Thymus (tissue), 11 donors: Measurements from ENCODE around the gene NEUROG2. TPM values are rescaled to one million over a fixed set of nuclear protein-coding genes. Genes with fewer than 3 reads are reported as not detected.

ENCODE experiments used
- DNase-seq, 9 donors: peaks; one replicate each; pipeline ENCODE4 v3.0.0-alpha.2; 2013; ENCODE audit warnings: low spot score in 9 of 9, low read depth in 6 of 9, missing footprints in 1 of 9
- H3K27ac ChIP-seq, 2 donors: one replicate each; pipeline ENCODE4 v1.5.1; 2013; ENCODE audit warnings: control low read depth in 1 of 2, low read depth in 1 of 2, low read length in 1 of 2, mild to moderate bottlenecking in 1 of 2, moderate library complexity in 1 of 2
- H3K27me3 ChIP-seq, 2 donors: one replicate each; pipeline ENCODE4 v1.5.1; 2013; ENCODE audit warnings: low read length in 1 of 2; ENCODE audit not compliant: control insufficient read depth in 2 of 2, insufficient read depth in 1 of 2
- H3K36me3 ChIP-seq, 2 donors: one replicate each; pipeline ENCODE4 v1.5.1; 2013; ENCODE audit warnings: low read length in 1 of 2, mild to moderate bottlenecking in 1 of 2, moderate library complexity in 1 of 2; ENCODE audit not compliant: control insufficient read depth in 2 of 2, insufficient read depth in 2 of 2
- H3K4me1 ChIP-seq, 2 donors: one replicate each; pipeline ENCODE4 v1.5.1; 2013; ENCODE audit warnings: low read length in 2 of 2; ENCODE audit not compliant: control insufficient read depth in 2 of 2, insufficient read depth in 2 of 2
- H3K4me3 ChIP-seq, 2 donors: one replicate each; pipeline ENCODE4 v1.5.1; 2013; ENCODE audit warnings: low read length in 2 of 2, control low read depth in 1 of 2, mild to moderate bottlenecking in 1 of 2
- H3K9me3 ChIP-seq, 2 donors: one replicate each; pipeline ENCODE4 v1.5.1; 2013; ENCODE audit warnings: low read length in 1 of 2, mild to moderate bottlenecking in 1 of 2; ENCODE audit not compliant: control insufficient read depth in 2 of 2, insufficient read depth in 1 of 2
- WGBS: extraction: QIAGEN DNeasy Blood & Tissue Kit; methylation state at CpG from one replicate; pipeline ENCODE4 v1.1.7; 2013; 5-methylcytosine and 5-hydroxymethylcytosine counted together
- polyA plus RNA-seq: library from polyadenylated mRNA; stranded (reverse); fragments of 200-250 nt; gene quantifications from one replicate; pipeline ENCODE4 v1.2.3, GENCODE V29; 2013
- total RNA-seq: library from RNA; stranded (reverse); fragments of 120-200 nt; gene quantifications from one replicate; pipeline ENCODE4 v1.2.4, GENCODE V29; 2013
- donor health status: healthy.

The NEUROG2 gene
- total and polyA plus RNA-seq, 2 donors, result 0.02 TPM; not detected in 1

DNA sequence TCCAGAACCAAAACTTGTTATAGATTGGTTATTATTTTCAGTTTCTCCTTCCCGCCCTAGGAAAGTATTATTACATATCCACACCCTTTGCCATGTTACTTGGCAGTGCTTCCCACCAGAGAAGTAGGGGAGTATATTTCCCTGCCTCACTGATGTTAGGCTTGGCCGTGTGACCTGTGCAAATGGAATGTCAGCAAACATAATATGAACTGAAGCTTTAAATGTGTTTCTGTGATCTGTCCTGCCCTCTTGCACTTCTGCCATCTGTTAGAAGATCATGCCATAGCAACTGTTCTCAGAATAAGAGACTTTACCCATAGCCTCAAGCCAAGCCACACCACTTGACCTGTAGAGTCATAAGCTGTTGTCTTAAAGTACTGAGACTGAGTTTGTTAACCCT lies 36.7 kb upstream of the NEUROG2 start:
- H3K9me3 ChIP-seq, result no peaks in the 10 kb centered on the region
- H3K27me3 ChIP-seq, result no peaks in the 10 kb centered on the region
- H3K4me3 ChIP-seq, result no peak overlapping the region
- H3K4me1 ChIP-seq, result no peaks in the 10 kb centered on the region
- H3K36me3 ChIP-seq, result peaks cover 4 to 7% of the 10 kb centered on the region in 2 donors
- 95% methylated on average over 2 of the region's 2 CpGs for WGBS
- no peak for DNase-seq
- H3K27ac ChIP-seq, result no peak overlapping the region

DNA sequence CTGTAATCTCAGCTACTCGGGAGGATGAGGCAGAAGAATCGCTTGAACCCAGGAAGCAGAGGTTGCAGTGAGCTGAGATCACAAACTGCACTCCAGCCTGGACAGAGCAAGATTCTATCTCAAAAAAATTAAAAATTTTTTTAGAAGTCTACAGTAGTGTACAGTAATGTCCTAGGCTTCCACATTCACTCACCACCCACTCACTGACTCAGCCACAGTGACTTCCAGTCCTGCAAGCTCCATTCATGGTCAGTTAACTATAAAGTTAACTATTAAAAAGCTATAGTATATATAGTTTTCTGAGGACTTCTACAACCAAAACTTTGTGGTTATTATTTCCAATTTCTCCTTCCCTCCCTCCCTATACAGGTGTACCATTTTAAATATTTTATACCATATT lies 34.7 kb upstream of the NEUROG2 start:
- DNase-seq, result no peak
- Histone ChIP-seq H3K4me3 (no peak overlapping the region), H3K36me3 (peaks cover 0 to 6% of the 10 kb centered on the region in 2 donors), H3K4me1 (no peaks in the 10 kb centered on the region), H3K27ac (no peak overlapping the region), H3K27me3 (no peaks in the 10 kb centered on the region), H3K9me3 (no peaks in the 10 kb centered on the region)
- 97% methylated on average over 2 of the region's 2 CpGs for WGBS

GRCh38 chr4:112546476-112546875 lies 30.5 kb upstream of the NEUROG2 start:
- 94% methylated on average over 2 of the region's 2 CpGs for WGBS

DNA sequence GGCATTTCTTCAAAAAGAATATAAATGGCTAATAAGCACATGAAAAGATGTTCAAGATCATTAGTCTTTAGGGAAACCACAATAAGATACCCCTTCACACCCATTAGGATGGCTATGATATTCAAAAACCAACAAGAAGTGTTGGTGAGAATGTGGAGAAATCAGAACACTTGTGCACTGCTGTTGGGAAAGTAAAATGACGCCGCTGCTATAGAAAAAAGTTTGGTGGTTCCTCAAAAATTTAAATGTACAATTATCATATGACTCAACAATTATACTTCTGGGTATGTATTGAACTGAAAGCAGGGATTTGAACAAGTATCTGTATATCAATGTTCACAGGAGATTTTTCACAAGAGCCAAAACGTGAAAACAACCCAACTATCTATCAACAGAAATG lies 29.4 kb upstream of the NEUROG2 start:
- 97% methylated on average over 3 of the region's 3 CpGs for WGBS
- DNase-seq, result no peak
- peaks cover 0 to 3% of the 10 kb centered on the region in 2 donors for H3K36me3 ChIP-seq
- H3K27ac ChIP-seq, result no peak overlapping the region
- no peak overlapping the region for H3K4me3 ChIP-seq
- H3K9me3 ChIP-seq, result no peaks in the 10 kb centered on the region
- no peaks in the 10 kb centered on the region for H3K27me3 ChIP-seq
- no peaks in the 10 kb centered on the region for H3K4me1 ChIP-seq

More at GRCh38 chr4:112546476-112546875, 30.5 kb upstream of the NEUROG2 start:
- Histone ChIP-seq H3K27ac (no peak overlapping the region), H3K4me1 (no peaks in the 10 kb centered on the region), H3K9me3 (no peaks in the 10 kb centered on the region), H3K27me3 (no peaks in the 10 kb centered on the region), H3K4me3 (no peak overlapping the region), H3K36me3 (peaks cover 0 to 3% of the 10 kb centered on the region in 2 donors)
- DNase-seq, result no peak

DNA sequence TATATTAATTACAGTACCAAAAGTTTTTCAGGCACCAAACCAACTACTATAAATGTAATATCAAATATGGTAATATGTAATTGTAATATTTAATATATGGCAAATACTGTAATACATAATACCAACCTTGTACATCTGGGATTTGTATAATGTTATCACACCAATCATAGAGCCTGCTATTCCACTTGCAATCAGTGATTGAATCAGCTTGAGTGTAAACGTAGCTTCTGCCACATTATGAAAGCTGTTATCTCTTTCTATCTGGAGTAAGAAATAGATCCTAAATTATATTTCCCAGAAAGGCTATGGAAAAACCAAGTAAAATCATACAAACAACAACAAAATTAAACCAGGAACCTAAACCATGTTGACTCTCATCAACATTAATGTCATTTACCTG lies 24.7 kb upstream of the NEUROG2 start:
- H3K27me3 ChIP-seq, result no peaks in the 10 kb centered on the region
- H3K4me1 ChIP-seq, result no peaks in the 10 kb centered on the region
- no peaks in the 10 kb centered on the region for H3K9me3 ChIP-seq
- H3K36me3 ChIP-seq, result peaks cover 0 to 5% of the 10 kb centered on the region in 2 donors
- WGBS, result 93% methylated on average over 1 of the region's 1 CpG
- H3K4me3 ChIP-seq, result no peak overlapping the region
- no peak for DNase-seq
- no peak overlapping the region for H3K27ac ChIP-seq

DNA sequence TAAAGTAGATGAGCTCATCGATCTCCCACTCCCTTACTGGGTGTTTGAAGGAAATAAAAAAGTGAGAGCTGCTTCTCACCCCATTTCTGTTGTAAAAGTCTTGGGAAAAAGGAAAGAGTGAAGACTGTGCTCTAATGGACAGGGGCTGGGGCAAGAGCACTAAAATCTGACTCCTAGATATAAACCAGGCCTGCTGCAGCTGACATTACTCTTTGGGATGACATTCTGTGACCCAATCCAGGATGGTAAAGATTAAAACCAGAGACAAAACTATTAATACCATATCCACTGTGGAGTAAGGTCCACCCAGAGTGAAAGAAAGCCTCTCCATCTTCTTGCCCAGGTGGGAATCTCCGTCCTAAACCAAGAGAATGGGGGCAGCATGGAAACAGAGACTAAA lies 20.1 kb upstream of the NEUROG2 start:
- Histone ChIP-seq H3K4me3 (no peak overlapping the region), H3K27me3 (peaks cover 0 to 2% of the 10 kb centered on the region in 2 donors), H3K27ac (no peak overlapping the region), H3K9me3 (no peaks in the 10 kb centered on the region), H3K4me1 (no peaks in the 10 kb centered on the region), H3K36me3 (peaks cover 0 to 5% of the 10 kb centered on the region in 2 donors)
- WGBS, result 96% methylated on average over 2 of the region's 2 CpGs
- no peak for DNase-seq

DNA sequence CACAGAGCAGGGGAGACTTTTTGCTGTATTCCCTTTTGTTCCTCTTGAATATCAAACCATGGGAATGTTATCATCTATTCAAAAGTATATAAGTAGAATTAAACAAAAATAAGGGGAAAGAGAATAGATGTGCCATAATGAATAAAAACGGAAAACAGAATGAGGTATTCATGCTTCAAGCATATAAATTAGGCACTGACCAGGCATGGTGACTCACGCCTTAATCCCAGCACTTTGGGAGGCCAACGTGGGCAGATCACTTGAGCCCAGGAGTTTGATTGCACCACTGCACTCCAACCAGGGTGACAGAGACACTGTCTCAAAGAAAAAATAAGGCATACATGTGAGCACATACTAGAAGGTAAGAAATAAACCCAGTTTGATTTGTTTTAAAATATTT lies 16.3 kb upstream of the NEUROG2 start:
- 94% methylated on average over 3 of the region's 3 CpGs for WGBS
- H3K4me3 ChIP-seq, result no peak overlapping the region
- DNase-seq, result no peak
- H3K4me1 ChIP-seq, result no peaks in the 10 kb centered on the region
- H3K9me3 ChIP-seq, result no peaks in the 10 kb centered on the region
- peaks cover 2 to 5% of the 10 kb centered on the region in 2 donors for H3K27me3 ChIP-seq
- no peak overlapping the region for H3K27ac ChIP-seq
- H3K36me3 ChIP-seq, result no peaks in the 10 kb centered on the region

DNA sequence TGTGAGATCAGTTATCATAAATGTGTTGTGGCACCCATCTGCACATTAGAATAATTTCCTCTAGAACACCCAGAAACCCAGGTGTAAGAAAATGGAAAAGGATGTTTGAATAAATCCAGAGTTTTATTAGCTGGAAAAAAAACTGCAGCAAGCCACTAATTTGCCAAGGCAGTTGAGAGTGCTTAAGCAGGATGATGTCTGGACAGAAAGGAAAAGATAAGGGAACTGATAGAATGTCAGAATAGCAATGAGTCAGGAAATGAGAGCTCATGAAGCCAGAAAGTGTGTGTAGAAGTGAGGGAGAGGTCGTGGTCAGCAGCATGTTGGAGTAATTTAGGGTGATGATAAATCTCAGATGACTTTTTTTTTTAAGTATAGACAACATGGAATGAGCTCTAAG lies 15.2 kb upstream of the NEUROG2 start:
- H3K9me3 ChIP-seq, result no peaks in the 10 kb centered on the region
- no peak for DNase-seq
- no peak overlapping the region for H3K27ac ChIP-seq
- H3K27me3 ChIP-seq, result peaks cover 2 to 13% of the 10 kb centered on the region in 2 donors
- H3K36me3 ChIP-seq, result no peaks in the 10 kb centered on the region
- H3K4me3 ChIP-seq, result no peak overlapping the region
- 14% methylated on average over 1 of the region's 1 CpG for WGBS
- H3K4me1 ChIP-seq, result no peaks in the 10 kb centered on the region

DNA sequence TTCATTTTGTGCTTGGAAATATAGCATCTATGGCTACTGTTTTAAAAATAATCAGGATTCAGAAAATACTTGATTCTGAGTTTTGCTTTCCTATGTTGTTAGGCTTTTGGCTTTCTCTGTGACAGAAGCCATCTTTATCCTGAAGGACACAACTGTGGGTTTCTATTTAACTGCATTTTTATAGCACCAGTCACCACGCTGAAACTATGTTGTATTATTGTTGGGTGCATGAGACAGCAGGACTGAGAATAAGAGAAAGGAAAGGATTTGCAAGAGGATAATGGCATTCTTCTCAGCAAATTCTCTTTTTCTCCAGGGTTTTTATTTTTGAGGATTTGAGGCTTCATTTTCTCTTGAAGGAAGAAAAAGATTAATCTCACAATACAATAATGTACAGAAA lies 10.1 kb upstream of the NEUROG2 start:
- no peak overlapping the region for H3K27ac ChIP-seq
- 91% methylated on average over 1 of the region's 1 CpG for WGBS

More for the DNA sequence above, 10.1 kb upstream of the NEUROG2 start:
- Histone ChIP-seq H3K4me3 (no peak overlapping the region), H3K4me1 (peaks cover 8 to 20% of the 10 kb centered on the region in 2 donors), H3K36me3 (no peaks in the 10 kb centered on the region), H3K27me3 (peaks cover 35 to 62% of the 10 kb centered on the region in 2 donors), H3K9me3 (peaks cover 0 to 8% of the 10 kb centered on the region in 2 donors)
- no peak for DNase-seq
